Lung (tissue), 12 donors: ENCODE data around the gene CHN1. TPM values are rescaled to one million over a fixed set of nuclear protein-coding genes. Genes with fewer than 3 reads are reported as not detected.

Source experiments
- ATAC-seq: fragments of 200-7000 bp; cut with Tn5 transposase; one replicate; pipeline ENCODE4 v1.9.1; 2020; ENCODE audit warnings: moderate number of reproducible peaks; ENCODE audit not compliant: insufficient read depth, low FRiP score
- DNase-seq, 3 donors: peaks; one replicate each; pipeline ENCODE4 v3.0.0-alpha.2; 2013 to 2017
- H3K27ac ChIP-seq, 2 donors: one replicate each; pipeline ENCODE4 v1.5.1; 2013; ENCODE audit warnings: mild to moderate bottlenecking in 2 of 2, moderate library complexity in 2 of 2, control low read depth in 1 of 2, inconsistent platforms in 1 of 2, low read depth in 1 of 2, low read length in 1 of 2
- H3K27me3 ChIP-seq, 3 donors: one replicate each; pipeline ENCODE4 v1.5.1; 2013; ENCODE audit warnings: low read length in 2 of 3; ENCODE audit not compliant: control insufficient read depth in 3 of 3, insufficient read depth in 3 of 3
- H3K36me3 ChIP-seq, 4 donors: one replicate each; pipeline ENCODE4 v1.5.1; 2013; ENCODE audit warnings: low read length in 4 of 4, mild to moderate bottlenecking in 1 of 4, moderate library complexity in 1 of 4; ENCODE audit not compliant: control insufficient read depth in 4 of 4, insufficient read depth in 4 of 4
- H3K4me1 ChIP-seq, 5 donors: one replicate each; pipeline ENCODE4 v1.5.1; 2013; ENCODE audit warnings: low read length in 5 of 5, mild to moderate bottlenecking in 2 of 5, moderate library complexity in 1 of 5; ENCODE audit not compliant: control insufficient read depth in 5 of 5, insufficient read depth in 5 of 5
- H3K4me3 ChIP-seq: one replicate; pipeline ENCODE4 v1.5.1; 2013; ENCODE audit warnings: mild to moderate bottlenecking, control low read depth, moderate library complexity
- H3K9ac ChIP-seq, 2 donors: one replicate each; pipeline ENCODE4 v1.5.1; 2013; ENCODE audit warnings: low read length in 2 of 2, control low read depth in 1 of 2; ENCODE audit not compliant: insufficient read depth in 1 of 2
- H3K9me3 ChIP-seq, 4 donors: one replicate each; pipeline ENCODE4 v1.5.1; 2013; ENCODE audit warnings: low read length in 3 of 4, mild to moderate bottlenecking in 1 of 4, moderate library complexity in 1 of 4; ENCODE audit not compliant: control insufficient read depth in 4 of 4, insufficient read depth in 3 of 4
- CTCF ChIP-seq: IDR thresholded peaks from 2 replicates; pipeline ENCODE4 v1.5.1; 2012; ENCODE audit warnings: mild to moderate bottlenecking; ENCODE audit errors: control extremely low read depth, extremely low read depth
- WGBS, 2 donors: extraction: QIAGEN DNeasy Blood & Tissue Kit; methylation state at CpG; one replicate each; pipeline ENCODE4 v1.1.7; 2013; 5-methylcytosine and 5-hydroxymethylcytosine counted together
- polyA plus RNA-seq, 2 donors: library from polyadenylated mRNA; stranded (reverse); fragments of 200-250 nt; gene quantifications; one replicate each; pipeline ENCODE4 v1.2.1, GENCODE V29; 2013
- total RNA-seq, 2 donors: library from RNA; depleted of rRNA in 1 of 2; stranded (reverse); fragments of >200 nt in 1 of 2; gene quantifications; one replicate each; pipeline ENCODE4 v1.2.1, GENCODE V29; 2014 to 2021
- donor health status: control.
- donor health status: control.
- donor health status: Bipolar disorder and iron deficiency.
- donor health status: healthy.
- donor health status: DM: yes; HTN: yes; CAD: no.

The CHN1 gene
- total and polyA plus RNA-seq, 4 donors, result 6.8 to 80.9 (median 14.5) TPM

GRCh38 chr2:174787487-174788205, 217.5 kb downstream of the CHN1 start:
- Histone ChIP-seq H3K9ac (no peak overlapping the region), H3K27me3 (no peaks in the 10 kb centered on the region), H3K9me3 (no peaks in the 10 kb centered on the region), H3K36me3 (no peaks in the 10 kb centered on the region), H3K27ac (no peak overlapping the region), H3K4me1 (peaks cover 0 to 21% (median 5%) of the 10 kb centered on the region in 5 donors), H3K4me3 (no peak overlapping the region)
- 72 to 84% methylated on average over 5 of the region's 5 CpGs for WGBS, 2 donors
- TF ChIP-seq CTCF, result no peak
- DNase-seq, result peak; percentile 86 to 91 (median 88)
- ATAC-seq, result no peak

GRCh38 chr2:174786066-174786725, 219.0 kb downstream of the CHN1 start:
- TF ChIP-seq CTCF, result no peak
- Histone ChIP-seq H3K9me3 (no peaks in the 10 kb centered on the region), H3K4me1 (peaks cover 0 to 28% (median 6%) of the 10 kb centered on the region in 5 donors), H3K36me3 (no peaks in the 10 kb centered on the region), H3K4me3 (no peak overlapping the region), H3K27me3 (no peaks in the 10 kb centered on the region), H3K27ac (no peak overlapping the region), H3K9ac (no peak overlapping the region)
- ATAC-seq (no peak), DNase-seq (no peak)
- 82 to 92% methylated on average over 8 of the region's 8 CpGs for WGBS, 2 donors

- no peak for TF ChIP-seq CTCF
- no peak overlapping the region for H3K9ac ChIP-seq
- H3K4me3 ChIP-seq, result no peak overlapping the region
- H3K4me1 ChIP-seq, result peaks cover 0 to 22% (median 0%) of the 10 kb centered on the region in 5 donors
- no peaks in the 10 kb centered on the region for H3K9me3 ChIP-seq
- H3K27ac ChIP-seq, result no peak overlapping the region
- no peak for ATAC-seq
- no peak for DNase-seq
- H3K36me3 ChIP-seq, result no peaks in the 10 kb centered on the region
- 70 to 86% methylated on average over 3 of the region's 3 CpGs for WGBS, 2 donors
- H3K27me3 ChIP-seq, result no peaks in the 10 kb centered on the region
Observed at GRCh38 chr2:174785481-174785880, 219.7 kb downstream of the CHN1 start.
